IMR-90 (cell line): ENCODE data around the gene MUC6. TPM values are rescaled to one million over a fixed set of nuclear protein-coding genes. Genes with fewer than 3 reads are reported as not detected.

Experiments used
- ATAC-seq: fragments of 200-7000 bp; cut with Tn5 transposase; 2 replicates; pipeline ENCODE4 v1.9.1; 2020; ENCODE audit warnings: low read depth, mild to moderate bottlenecking, moderate library complexity
- BruUV-seq: library from RNA; stranded (reverse); fragments of 400-500 nt; replicated peaks from 2 replicates; lab custom pipeline; 2021; lab: Mats Ljungman, UMichigan
- CTCF ChIA-PET: fragments of 300-600 bp; formaldehyde crosslinking; extraction: SDS; loops from one replicate; lab custom pipeline; 2021; ENCODE audit warnings: antibody characterized with exemption; lab: Yijun Ruan, JAX
- POLR2A ChIA-PET: fragments of 300-600 bp; sonication (Branson Sonifier 250); formaldehyde crosslinking; loops from one replicate; lab custom pipeline; 2022; ENCODE audit warnings: antibody characterized with exemption; ENCODE audit not compliant: unreplicated experiment; lab: Charles Lee
- DNase-seq: peaks from one replicate; pipeline ENCODE4 v3.0.0; 2013
- H2AFZ ChIP-seq: replicated peaks from 2 replicates; pipeline ENCODE3; 2013; ENCODE audit warnings: low read length, mild to moderate bottlenecking; ENCODE audit not compliant: poor library complexity
- H2AK5ac ChIP-seq: 2 replicates; pipeline ENCODE4 v1.6.1; 2013; ENCODE audit warnings: low read depth, low read length, inconsistent platforms
- H2AK9ac ChIP-seq: replicated peaks from 2 replicates; pipeline ENCODE3; 2013; ENCODE audit warnings: mild to moderate bottlenecking, low read depth, low read length, moderate library complexity; ENCODE audit not compliant: poor library complexity
- H2BK120ac ChIP-seq: 2 replicates; pipeline ENCODE4 v1.6.1; 2013; ENCODE audit warnings: low read depth, low read length, inconsistent platforms
- H2BK15ac ChIP-seq: 3 replicates; pipeline ENCODE4 v1.6.1; 2013; ENCODE audit warnings: low read depth, low read length, inconsistent platforms
- H2BK20ac ChIP-seq: 2 replicates; pipeline ENCODE4 v1.6.1; 2013; ENCODE audit warnings: low read depth, mild to moderate bottlenecking, inconsistent platforms, low read length, moderate library complexity
- H2BK5ac ChIP-seq: 2 replicates; pipeline ENCODE4 v1.6.1; 2013; ENCODE audit warnings: mild to moderate bottlenecking, low read depth, low read length, inconsistent platforms; ENCODE audit not compliant: poor library complexity, severe bottlenecking
- H3K14ac ChIP-seq: replicated peaks from 2 replicates; pipeline ENCODE4 v1.6.1; 2013; ENCODE audit warnings: low read depth, low read length, inconsistent platforms
- H3K18ac ChIP-seq: 2 replicates; pipeline ENCODE4 v1.6.1; 2013; ENCODE audit warnings: low read depth, low read length, control low read depth
- H3K23ac ChIP-seq: 2 replicates; pipeline ENCODE4 v1.6.1; 2013; ENCODE audit warnings: low read depth, low read length, inconsistent platforms
- H3K27ac ChIP-seq: 2 replicates; pipeline ENCODE4 v1.5.1; 2013; ENCODE audit warnings: mild to moderate bottlenecking, control low read depth, low read length; ENCODE audit not compliant: insufficient read depth
- H3K27me3 ChIP-seq: 2 replicates; pipeline ENCODE4 v1.6.1; 2013; ENCODE audit warnings: low read length; ENCODE audit not compliant: control insufficient read depth, insufficient read depth
- H3K36me3 ChIP-seq: 2 replicates; pipeline ENCODE4 v1.6.1; 2013; ENCODE audit warnings: low read length, mixed read lengths; ENCODE audit not compliant: control insufficient read depth, insufficient read depth
- H3K4ac ChIP-seq: 2 replicates; pipeline ENCODE4 v1.6.1; 2013; ENCODE audit warnings: low read depth, low read length, inconsistent platforms
- H3K4me1 ChIP-seq: 2 replicates; pipeline ENCODE4 v1.6.1; 2013; ENCODE audit warnings: low read length, mixed read lengths; ENCODE audit not compliant: control insufficient read depth, insufficient read depth
- H3K4me2 ChIP-seq: 2 replicates; pipeline ENCODE4 v1.6.1; 2013; ENCODE audit warnings: low read depth, mild to moderate bottlenecking, control low read depth, low read length, moderate library complexity
- H3K4me3 ChIP-seq: 2 replicates; pipeline ENCODE4 v1.5.1; 2013; ENCODE audit warnings: low read depth, mild to moderate bottlenecking, control low read depth, low read length, moderate library complexity; ENCODE audit not compliant: insufficient read depth
- H3K56ac ChIP-seq: 2 replicates; pipeline ENCODE4 v1.6.1; 2013; ENCODE audit warnings: low read length, inconsistent platforms; ENCODE audit not compliant: insufficient read depth; ENCODE audit errors: extremely low read depth
- H3K79me1 ChIP-seq, 2 experiments: 2 replicates each; pipeline ENCODE4 v1.6.1; 2013; ENCODE audit warnings: low read length in 2 of 2, inconsistent platforms in 1 of 2, low read depth in 1 of 2
- H3K9ac ChIP-seq: 2 replicates; pipeline ENCODE4 v1.6.1; 2013; ENCODE audit warnings: low read depth, low read length, control low read depth
- H3K9me1 ChIP-seq: 2 replicates; pipeline ENCODE4 v1.6.1; 2013; ENCODE audit warnings: low read length, inconsistent platforms; ENCODE audit not compliant: insufficient read depth
- H3K9me3 ChIP-seq: 2 replicates; pipeline ENCODE4 v1.6.1; 2013; ENCODE audit warnings: low read length; ENCODE audit not compliant: control insufficient read depth, insufficient read depth
- H4K20me1 ChIP-seq: 2 replicates; pipeline ENCODE4 v1.6.1; 2013; ENCODE audit warnings: low read length, inconsistent platforms; ENCODE audit not compliant: insufficient read depth
- H4K5ac ChIP-seq: 2 replicates; pipeline ENCODE4 v1.6.1; 2013; ENCODE audit warnings: mild to moderate bottlenecking, low read depth, low read length, control low read depth
- H4K8ac ChIP-seq, 2 experiments: 2 replicates each; pipeline ENCODE4 v1.6.1; 2013; ENCODE audit warnings: low read depth in 2 of 2, low read length in 2 of 2, control low read depth in 1 of 2, inconsistent platforms in 1 of 2
- H4K91ac ChIP-seq: 2 replicates; pipeline ENCODE4 v1.6.1; 2013; ENCODE audit warnings: low read depth, low read length, inconsistent platforms; ENCODE audit not compliant: insufficient read depth
- BHLHE40 ChIP-seq: fragments of 150-350 bp; IDR thresholded peaks from 2 replicates; pipeline ENCODE4 v1.6.1; 2016; ENCODE audit warnings: mild to moderate bottlenecking, low read depth, low read length
- CHD1 ChIP-seq: IDR thresholded peaks from 2 replicates; pipeline ENCODE4 v1.6.1; 2012; ENCODE audit warnings: low read depth, low read length, improper control_type of control experiment
- CTCF ChIP-seq: conservative IDR thresholded peaks from 2 replicates; pipeline ENCODE4 v1.5.1; 2012; ENCODE audit warnings: mild to moderate bottlenecking, low read depth, low read length, improper control_type of control experiment
- ELK1 ChIP-seq: fragments of 150-350 bp; IDR thresholded peaks from 2 replicates; pipeline ENCODE4 v1.6.1; 2016; ENCODE audit warnings: low read depth, mild to moderate bottlenecking, low read length, moderate library complexity, borderline replicate concordance
- MAZ ChIP-seq: IDR thresholded peaks from 2 replicates; pipeline ENCODE4 v1.6.1; 2012; ENCODE audit warnings: low read depth, mild to moderate bottlenecking, low read length, improper control_type of control experiment, moderate library complexity, borderline replicate concordance
- USF2 ChIP-seq: fragments of 150-350 bp; IDR thresholded peaks from 2 replicates; pipeline ENCODE4 v1.6.1; 2017; ENCODE audit warnings: mild to moderate bottlenecking, antibody characterized with exemption, low read length, low read depth
- WGBS, 2 experiments: methylation state at CpG; one replicate each; pipeline versions ENCODE4 v1.1.5 to v1.1.7; 2013; ENCODE audit warnings: missing lambda C conversion rate in 2 of 2; ENCODE audit not compliant: insufficient read length in 1 of 2; ENCODE audit errors: extremely low coverage in 2 of 2; 5-methylcytosine and 5-hydroxymethylcytosine counted together
- dilution Hi-C: fragments of 300-500 bp; cut with HindIII; formaldehyde crosslinking; loops from one replicate; pipeline ENCODE4 v1.14.3; 2018; ENCODE audit warnings: low sequenced_read_pairs; ENCODE audit not compliant: unreplicated experiment
- in situ Hi-C: fragments of 300-500 bp; cut with MboI; formaldehyde crosslinking; loops from 3 replicates; pipeline ENCODE4 v1.14.3; 2019; ENCODE audit warnings: low sequenced_read_pairs, inconsistent platforms, mixed read lengths
- intact Hi-C: fragments of 100-400 bp; cut with micrococcal nuclease; formaldehyde crosslinking; loops from 2 replicates; pipeline ENCODE4 v1.10.0; 2022
- polyA plus RNA-seq, 3 experiments: library from polyadenylated mRNA; depleted of rRNA; stranded (reverse); fragments of >200 nt; gene quantifications; 2 replicates each; pipeline ENCODE4 v1.2.3, GENCODE V29; 2012; ENCODE audit warnings: low replicate concordance in 1 of 3
- total RNA-seq: library from RNA; depleted of rRNA; stranded (reverse); fragments of >200 nt; gene quantifications from 2 replicates; pipeline ENCODE4 v1.2.3, GENCODE V29; 2012

The MUC6 gene
- total and polyA plus RNA-seq, 2 of the 4 experiments (the other 2 are of a cell fraction) = not detected

- no peak for ATAC-seq
- H3K14ac ChIP-seq = no peak overlapping the region
- no peak overlapping the region for H2BK20ac ChIP-seq
- no peaks in the 10 kb centered on the region for H3K9me3 ChIP-seq
- H3K27ac ChIP-seq = no peak overlapping the region
- H2BK15ac ChIP-seq = no peak overlapping the region
- WGBS, 2 experiments = 95% methylated on average over 27 of the region's 35 CpGs; no CpG with 5 or more reads in 1 of the 2 experiments
- H3K4me1 ChIP-seq = no peaks in the 10 kb centered on the region
- ChIA-PET POLR2A (no interaction called here), CTCF (no interaction called here)
- H2AK9ac ChIP-seq = no peak overlapping the region
- peaks cover 6 to 32% of the 10 kb centered on the region in 2 experiments; a peak in 2 of 4 replicates for H3K79me1 ChIP-seq
- H2AFZ ChIP-seq = no peak overlapping the region
- no peak overlapping the region for H2AK5ac ChIP-seq
- intact Hi-C loops (no loop called here), dilution Hi-C loops (no loop called here), in situ Hi-C loops (no loop called here)
- no peak overlapping the region for H3K56ac ChIP-seq
- H2BK5ac ChIP-seq = no peak overlapping the region
- H3K4me3 ChIP-seq = no peak overlapping the region
- TF ChIP-seq USF2 = no peak
- no peak for TF ChIP-seq CTCF
- no peak for TF ChIP-seq ELK1
- no peak for TF ChIP-seq CHD1
- no peak for TF ChIP-seq MAZ
- no peak for TF ChIP-seq BHLHE40
- no peaks in the 10 kb centered on the region for H3K27me3 ChIP-seq
- H4K8ac ChIP-seq = no peak overlapping the region
- H4K5ac ChIP-seq = no peak overlapping the region
- BruUV-seq = no TSS peak
- H3K23ac ChIP-seq = no peak overlapping the region
- no peak overlapping the region for H3K4ac ChIP-seq
- no peak overlapping the region for H3K4me2 ChIP-seq
- H3K9me1 ChIP-seq = no peaks in the 10 kb centered on the region
- H4K20me1 ChIP-seq = peaks cover 36% of the 10 kb centered on the region
- H3K36me3 ChIP-seq = peaks cover 66% of the 10 kb centered on the region
- no peak for DNase-seq
- no peak overlapping the region for H3K18ac ChIP-seq
- H2BK120ac ChIP-seq = no peak overlapping the region
- H4K91ac ChIP-seq = no peak overlapping the region
- no peak overlapping the region for H3K9ac ChIP-seq
These were observed 42.8 kb downstream of the MUC6 start for GRCh38 chr11:993632-994167.
